Choroid plexus epithelial cell (primary cell): ENCODE results near the gene GREB1L.
A peak's percentile ranks its signal among the peaks of the same experiment; 100 is the strongest.

ENCODE experiments used
- DNase-seq: peaks from one replicate; pipeline ENCODE4 v3.0.0-alpha.2; 2010; ENCODE audit warnings: low read depth
- H3K4me3 ChIP-seq: 2 replicates; pipeline ENCODE4 v1.5.1; 2011; ENCODE audit warnings: low read depth, mild to moderate bottlenecking, control low read depth, low read length, moderate library complexity
- CTCF ChIP-seq: conservative IDR thresholded peaks from 2 replicates; pipeline ENCODE4 v1.5.1; 2011; ENCODE audit warnings: low read depth, mild to moderate bottlenecking, control low read depth, inconsistent platforms, low read length, moderate library complexity

GREB1L gene

GRCh38 chr18:21398121-21398520 lies 156.1 kb downstream of the GREB1L start:
- DNase-seq: no peak
- no peak overlapping the region for H3K4me3 ChIP-seq
- TF ChIP-seq CTCF: no peak

- H3K4me3 ChIP-seq: no peak overlapping the region
- DNase-seq: no peak
- TF ChIP-seq CTCF: no peak
These were observed 160.2 kb downstream of the GREB1L start for GRCh38 chr18:21402272-21402671.

GRCh38 chr18:21404426-21404825 lies 162.4 kb downstream of the GREB1L start:
- no peak overlapping the region for H3K4me3 ChIP-seq
- no peak for DNase-seq

GRCh38 chr18:21406116-21406515 lies 164.1 kb downstream of the GREB1L start:
- H3K4me3 ChIP-seq: no peak overlapping the region
- no peak for TF ChIP-seq CTCF
- no peak for DNase-seq

More at GRCh38 chr18:21404426-21404825, 162.4 kb downstream of the GREB1L start:
- TF ChIP-seq CTCF: no peak

- no peak for TF ChIP-seq CTCF
- H3K4me3 ChIP-seq: no peak overlapping the region
- no peak for DNase-seq
These were observed 166.6 kb downstream of the GREB1L start for GRCh38 chr18:21408681-21409080.

- TF ChIP-seq CTCF: no peak
- no peak overlapping the region for H3K4me3 ChIP-seq
- DNase-seq: no peak
These were observed 191.4 kb downstream of the GREB1L start for GRCh38 chr18:21433436-21433835.

- H3K4me3 ChIP-seq: no peak overlapping the region
- peak; percentile 58 for DNase-seq
- TF ChIP-seq CTCF: no peak
These were observed 197.4 kb downstream of the GREB1L start for GRCh38 chr18:21439431-21439846.
